ENCODE measurements around the gene MSH3. TPM values are rescaled to one million over a fixed set of nuclear protein-coding genes. Genes with fewer than 3 reads are reported as not detected.

Gene MSH3
- polyA plus RNA-seq, 3 donors, result 4.5 to 9.9 (median 8.0) TPM

- Histone ChIP-seq H3K36me3 (replicated peaks in 1 of 2; ENCODE audit: control insufficient read depth in 1 of 2, insufficient read depth in 2 of 2, low read length in 2 of 2) (no peaks in the 10 kb centered on the region), H3K4me3 (replicated peaks in 1 of 3; ENCODE audit: low read depth in 2 of 3, low read length in 3 of 3) (no peak overlapping the region), H3K9me3 (replicated peaks in 1 of 2; ENCODE audit: control insufficient read depth in 1 of 2, insufficient read depth in 1 of 2, low read length in 2 of 2) (no peaks in the 10 kb centered on the region), H3K27ac (ENCODE audit: low read depth in 1 of 2, low read length in 2 of 2) (no peak overlapping the region), H3K4me1 (ENCODE audit: control insufficient read depth in 1 of 2, insufficient read depth in 2 of 2, low read length in 2 of 2) (peaks cover 5 to 6% of the 10 kb centered on the region in 2 donors), H4K20me1 (ENCODE audit: insufficient read depth, low read length) (no peaks in the 10 kb centered on the region), H3K4me2 (replicated peaks; ENCODE audit: extremely low read depth, low read length, poor library complexity, severe bottlenecking) (no peak overlapping the region), H3K9ac (ENCODE audit: insufficient read depth, low read length, poor library complexity, severe bottlenecking) (no peak overlapping the region), H3K27me3 (ENCODE audit: control insufficient read depth in 2 of 2, insufficient read depth in 2 of 2, low read length in 2 of 2) (no peaks in the 10 kb centered on the region), H3K79me2 (ENCODE audit: insufficient read depth, low read length) (no peaks in the 10 kb centered on the region), H2AFZ (ENCODE audit: insufficient read depth, low read depth, low read length, poor library complexity, severe bottlenecking) (no peak overlapping the region)
- no peak for DNase-seq
- intact Hi-C loops (cut with micrococcal nuclease), result no loop called here
- peaks cover 14% of the 10 kb centered on the region for H3K4me1 Mint-ChIP-seq
- H3K9me3 Mint-ChIP-seq, result peaks cover 0 to 2% (median 0%) of the 10 kb centered on the region in 7 donors
- no peaks in the 10 kb centered on the region for H3K36me3 Mint-ChIP-seq
- no peak overlapping the region for H3K4me3 Mint-ChIP-seq
- H3K27ac Mint-ChIP-seq, result no peak overlapping the region
- no peak for TF ChIP-seq CTCF (IDR thresholded peaks at IDR 0.05)
- H3K27me3 Mint-ChIP-seq (ENCODE audit: low read depth in 3 of 3), result peaks cover 0 to 3% (median 2%) of the 10 kb centered on the region in 3 donors
These were observed 266.6 kb downstream of the MSH3 start for GRCh38 chr5:80921026-80921425.

GRCh38 chr5:80925931-80926330 lies 271.5 kb downstream of the MSH3 start:
- no peaks in the 10 kb centered on the region for H3K36me3 Mint-ChIP-seq
- Histone ChIP-seq H3K9me3 (replicated peaks in 1 of 2; ENCODE audit: control insufficient read depth in 1 of 2, insufficient read depth in 1 of 2, low read length in 2 of 2) (no peaks in the 10 kb centered on the region), H3K4me3 (replicated peaks in 1 of 3; ENCODE audit: low read depth in 2 of 3, low read length in 3 of 3) (no peak overlapping the region), H3K27ac (ENCODE audit: low read depth in 1 of 2, low read length in 2 of 2) (no peak overlapping the region), H3K4me2 (replicated peaks; ENCODE audit: extremely low read depth, low read length, poor library complexity, severe bottlenecking) (no peak overlapping the region), H3K9ac (ENCODE audit: insufficient read depth, low read length, poor library complexity, severe bottlenecking) (no peak overlapping the region), H3K27me3 (ENCODE audit: control insufficient read depth in 2 of 2, insufficient read depth in 2 of 2, low read length in 2 of 2) (no peaks in the 10 kb centered on the region), H3K4me1 (ENCODE audit: control insufficient read depth in 1 of 2, insufficient read depth in 2 of 2, low read length in 2 of 2) (peaks cover 7 to 8% of the 10 kb centered on the region in 2 donors), H4K20me1 (ENCODE audit: insufficient read depth, low read length) (no peaks in the 10 kb centered on the region), H3K36me3 (replicated peaks in 1 of 2; ENCODE audit: control insufficient read depth in 1 of 2, insufficient read depth in 2 of 2, low read length in 2 of 2) (no peaks in the 10 kb centered on the region), H2AFZ (ENCODE audit: insufficient read depth, low read depth, low read length, poor library complexity, severe bottlenecking) (no peak overlapping the region), H3K79me2 (ENCODE audit: insufficient read depth, low read length) (no peaks in the 10 kb centered on the region)
- H3K9me3 Mint-ChIP-seq, result peaks cover 0 to 2% (median 0%) of the 10 kb centered on the region in 7 donors
- peak in 1 of 3 donors; percentile 2 for DNase-seq
- H3K27me3 Mint-ChIP-seq (ENCODE audit: low read depth in 3 of 3), result peaks cover 0 to 3% (median 2%) of the 10 kb centered on the region in 3 donors
- intact Hi-C loops (cut with micrococcal nuclease), result no loop called here
- H3K27ac Mint-ChIP-seq, result no peak overlapping the region
- WGBS (ENCODE audit: insufficient coverage), result no CpG with 5 or more reads among the region's 1 CpG
- peaks cover 19% of the 10 kb centered on the region for H3K4me1 Mint-ChIP-seq
- no peak for TF ChIP-seq CTCF (IDR thresholded peaks at IDR 0.05)
- H3K4me3 Mint-ChIP-seq, result no peak overlapping the region

Small RNA genes lying within 50 kb of the gene (small RNA-seq; reads per million reads assigned to genes)
- not detected for gene MTRNR2L2 (ENCODE audit: insufficient read length, low read depth)

Other genes starting within 250 kb of the MSH3 start
- 10 to 100 TPM in 2 of 3 donors, 1 to 10 TPM in 1; 9.4 to 15.8 (median 10.7) TPM for gene ZFYVE16, start 246.6 kb upstream of the MSH3 start, polyA plus RNA-seq
- gene FAM151B, start 166.6 kb upstream of the MSH3 start, polyA plus RNA-seq, result 10 to 100 TPM in 1 of 3 donors, 1 to 10 TPM in 2; 3.2 to 10.2 (median 4.5) TPM
- 1 to 10 TPM in 2 of 3 donors, under 1 TPM in 1; 0.43 to 2.0 (median 1.3) TPM for gene ANKRD34B, start 84.4 kb upstream of the MSH3 start, polyA plus RNA-seq
- 1 to 10 TPM in 2 of 3 donors, under 1 TPM in 1; 0.75 to 2.9 (median 1.1) TPM for gene DHFR, start 331 bp downstream of the MSH3 start, polyA plus RNA-seq